ENCODE measurements around the gene RTN1.

RTN1 gene

GRCh38 chr14:59787045-59787674, 83.4 kb downstream of the RTN1 start:
- DNase-seq: no peak

GRCh38 chr14:59785629-59786028, 84.9 kb downstream of the RTN1 start:
- no peak for DNase-seq

GRCh38 chr14:59782760-59783159, 87.8 kb downstream of the RTN1 start:
- DNase-seq: no peak

- no peak for DNase-seq
Observed at GRCh38 chr14:59777006-59777579, 93.5 kb downstream of the RTN1 start.

- DNase-seq: no peak
Observed at GRCh38 chr14:59776468-59776867, 94.1 kb downstream of the RTN1 start.

GRCh38 chr14:59772233-59772632, 98.3 kb downstream of the RTN1 start:
- DNase-seq: no peak

GRCh38 chr14:59771577-59771976, 99.0 kb downstream of the RTN1 start:
- no peak for DNase-seq

GRCh38 chr14:59769586-59769985, 101.0 kb downstream of the RTN1 start:
- DNase-seq: no peak

GRCh38 chr14:59768855-59769375, 101.7 kb downstream of the RTN1 start:
- no peak for DNase-seq

GRCh38 chr14:59761851-59762250, 108.7 kb downstream of the RTN1 start:
- DNase-seq: no peak

GRCh38 chr14:59755409-59756135, 115.0 kb downstream of the RTN1 start:
- DNase-seq: no peak

GRCh38 chr14:59754256-59754655, 116.3 kb downstream of the RTN1 start:
- no peak for DNase-seq

- DNase-seq: no peak
Observed at GRCh38 chr14:59753512-59753911, 117.1 kb downstream of the RTN1 start.

- no peak for DNase-seq
Observed at GRCh38 chr14:59751578-59751977, 119.0 kb downstream of the RTN1 start.

GRCh38 chr14:59739794-59740193, 130.8 kb downstream of the RTN1 start:
- no peak for DNase-seq

GRCh38 chr14:59728304-59728703, 142.3 kb downstream of the RTN1 start:
- DNase-seq: no peak

- no peak for DNase-seq
Observed at GRCh38 chr14:59727073-59727661, 143.4 kb downstream of the RTN1 start.

- DNase-seq: no peak
Observed at GRCh38 chr14:59711080-59711479, 159.5 kb downstream of the RTN1 start.

- no peak for DNase-seq
Observed at GRCh38 chr14:59707778-59708561, 162.6 kb downstream of the RTN1 start.

GRCh38 chr14:59705866-59706265, 164.7 kb downstream of the RTN1 start:
- DNase-seq: no peak

GRCh38 chr14:59705245-59705644, 165.3 kb downstream of the RTN1 start:
- no peak for DNase-seq

- no peak for DNase-seq
Observed at GRCh38 chr14:59704054-59704645, 166.4 kb downstream of the RTN1 start.

GRCh38 chr14:59699442-59699841, 171.1 kb downstream of the RTN1 start:
- no peak for DNase-seq

Measured in activated CD4-positive, alpha-beta T cell treated with anti-CD3 and anti-CD28 coated beads, Interleukin-10, Interleukin-2, amounts not matched to agents 100 ng/mL and 50 ng/mL, durations not matched to agents 16 hours and 8 hours (primary cell).